ENCODE results near the gene PTK6.

Gene PTK6

GRCh38 chr20:63539441-63540370 is 2.5 kb upstream of the PTK6 start:
- H3K27me3 ChIP-seq (ENCODE audit: control insufficient read depth, insufficient read depth, low read length): no peaks in the 10 kb centered on the region
- no peak overlapping the region for H3K4me3 ChIP-seq (ENCODE audit: low read depth, low read length)
- no peaks in the 10 kb centered on the region for H3K36me3 ChIP-seq (ENCODE audit: control insufficient read depth, insufficient read depth, low read length)
- no peak overlapping the region for H3K9ac ChIP-seq (ENCODE audit: low read depth, low read length)
- H3K4me1 ChIP-seq (ENCODE audit: control insufficient read depth, insufficient read depth, low read length): peaks cover 3% of the 10 kb centered on the region; the same call in 1 of the 2 replicates
- H3K9me3 ChIP-seq (ENCODE audit: control insufficient read depth, insufficient read depth, low read length): no peaks in the 10 kb centered on the region
- no peak overlapping the region for H3K27ac ChIP-seq (ENCODE audit: low read depth, low read length)

GRCh38 chr20:63539092-63539430 is 1.9 kb upstream of the PTK6 start:
- no peak overlapping the region for H3K27ac ChIP-seq (ENCODE audit: low read depth, low read length)
- H3K4me3 ChIP-seq (ENCODE audit: low read depth, low read length): no peak overlapping the region
- H3K27me3 ChIP-seq (ENCODE audit: control insufficient read depth, insufficient read depth, low read length): no peaks in the 10 kb centered on the region
- no peaks in the 10 kb centered on the region for H3K36me3 ChIP-seq (ENCODE audit: control insufficient read depth, insufficient read depth, low read length)
- H3K9ac ChIP-seq (ENCODE audit: low read depth, low read length): no peak overlapping the region
- H3K4me1 ChIP-seq (ENCODE audit: control insufficient read depth, insufficient read depth, low read length): peaks cover 3% of the 10 kb centered on the region; the same call in 1 of the 2 replicates
- no peaks in the 10 kb centered on the region for H3K9me3 ChIP-seq (ENCODE audit: control insufficient read depth, insufficient read depth, low read length)

DNA sequence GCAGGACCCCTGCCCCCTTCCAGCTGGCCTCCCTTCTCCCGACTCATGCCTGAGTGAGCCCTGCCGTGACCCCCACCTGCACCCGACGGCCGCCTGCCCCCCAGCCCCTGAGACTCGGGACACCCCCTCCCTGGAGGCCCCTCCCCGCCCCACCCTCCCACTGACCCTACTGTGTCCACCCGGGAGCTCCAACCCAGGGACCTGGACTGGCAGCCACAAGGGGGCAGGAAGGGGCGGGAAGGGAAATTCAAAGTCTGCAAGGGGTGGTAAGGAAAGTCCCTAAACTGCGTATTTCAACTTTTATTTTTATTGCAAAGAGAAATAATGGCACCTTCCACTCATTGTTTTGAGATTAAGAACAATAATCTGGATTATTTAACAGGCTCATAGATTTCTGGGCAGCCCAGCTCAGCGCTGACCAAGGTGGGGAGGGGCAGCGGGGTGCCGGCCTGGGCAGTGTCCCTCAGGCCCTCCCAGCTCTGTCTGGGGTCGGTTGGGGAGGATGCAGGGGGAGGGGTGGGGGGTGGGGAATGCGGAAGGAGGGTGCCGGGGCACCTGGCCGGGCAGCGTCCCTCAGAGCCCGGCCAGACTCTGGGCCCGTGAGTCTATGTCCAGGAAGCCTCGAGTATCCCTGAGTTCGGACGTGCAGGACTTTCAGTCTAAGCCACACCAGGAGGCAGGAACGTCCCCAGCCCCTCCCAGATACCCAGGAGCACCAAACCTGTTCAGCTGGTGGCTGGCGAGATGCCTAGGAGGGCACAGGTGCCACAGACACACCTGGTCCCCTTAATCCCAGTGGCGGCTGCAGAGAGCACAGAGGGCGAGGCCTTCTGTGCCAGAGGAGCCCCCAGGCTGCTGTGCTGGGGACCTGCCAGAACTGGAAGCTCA is 1.3 kb upstream of the PTK6 start:
- Histone ChIP-seq H3K9ac (ENCODE audit: low read depth, low read length) (no peak overlapping the region), H3K27ac (ENCODE audit: low read depth, low read length) (no peak overlapping the region), H3K27me3 (ENCODE audit: control insufficient read depth, insufficient read depth, low read length) (no peaks in the 10 kb centered on the region), H3K4me1 (ENCODE audit: control insufficient read depth, insufficient read depth, low read length) (peaks cover 3% of the 10 kb centered on the region; the same call in 1 of the 2 replicates), H3K36me3 (ENCODE audit: control insufficient read depth, insufficient read depth, low read length) (no peaks in the 10 kb centered on the region), H3K4me3 (ENCODE audit: low read depth, low read length) (peak overlapping the region; percentile 40; the same call in 1 of the 2 replicates), H3K9me3 (ENCODE audit: control insufficient read depth, insufficient read depth, low read length) (no peaks in the 10 kb centered on the region)

DNA sequence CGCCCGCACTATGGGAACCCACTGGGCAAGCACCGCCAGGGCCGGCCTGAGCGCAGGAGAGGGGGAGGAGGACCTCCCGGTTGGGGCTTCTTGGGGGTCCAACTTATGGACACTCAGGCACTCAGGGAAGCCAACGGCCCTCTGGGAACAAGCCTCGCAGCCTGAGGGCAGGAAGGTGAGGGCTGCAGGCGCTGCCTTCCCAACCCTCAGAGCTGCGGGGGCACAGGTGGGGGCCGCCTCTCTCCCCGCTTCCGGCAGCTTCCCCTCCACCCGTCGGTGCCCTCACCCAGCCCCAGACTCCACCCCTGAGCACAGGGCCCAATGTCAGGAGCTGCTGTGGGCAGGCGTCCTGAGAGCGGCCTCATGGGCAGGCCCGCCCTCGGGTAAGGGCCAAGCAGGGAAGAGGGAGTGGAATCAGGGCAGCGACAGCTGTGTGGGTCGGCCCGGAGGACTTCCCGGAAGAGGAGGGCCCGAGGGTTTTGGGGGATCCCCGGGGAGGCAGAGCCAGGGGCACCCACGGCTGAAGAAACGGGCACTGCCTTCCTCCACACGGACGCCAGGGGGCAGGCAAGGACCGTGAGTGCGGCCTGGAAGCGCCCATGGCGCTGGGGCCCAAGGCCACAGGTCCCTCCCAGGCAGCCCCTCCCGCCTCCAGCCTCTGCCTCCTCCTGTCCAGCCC is 488 bp upstream of the PTK6 start:
- Histone ChIP-seq H3K36me3 (ENCODE audit: control insufficient read depth, insufficient read depth, low read length) (no peaks in the 10 kb centered on the region), H3K27ac (ENCODE audit: low read depth, low read length) (no peak overlapping the region), H3K4me1 (ENCODE audit: control insufficient read depth, insufficient read depth, low read length) (peaks cover 3% of the 10 kb centered on the region; the same call in 1 of the 2 replicates), H3K27me3 (ENCODE audit: control insufficient read depth, insufficient read depth, low read length) (no peaks in the 10 kb centered on the region), H3K9me3 (ENCODE audit: control insufficient read depth, insufficient read depth, low read length) (no peaks in the 10 kb centered on the region), H3K4me3 (ENCODE audit: low read depth, low read length) (peak overlapping the region; percentile 40; the same call in 1 of the 2 replicates), H3K9ac (ENCODE audit: low read depth, low read length) (peak overlapping the region; percentile 1; the same call in 1 of the 2 replicates)

DNA sequence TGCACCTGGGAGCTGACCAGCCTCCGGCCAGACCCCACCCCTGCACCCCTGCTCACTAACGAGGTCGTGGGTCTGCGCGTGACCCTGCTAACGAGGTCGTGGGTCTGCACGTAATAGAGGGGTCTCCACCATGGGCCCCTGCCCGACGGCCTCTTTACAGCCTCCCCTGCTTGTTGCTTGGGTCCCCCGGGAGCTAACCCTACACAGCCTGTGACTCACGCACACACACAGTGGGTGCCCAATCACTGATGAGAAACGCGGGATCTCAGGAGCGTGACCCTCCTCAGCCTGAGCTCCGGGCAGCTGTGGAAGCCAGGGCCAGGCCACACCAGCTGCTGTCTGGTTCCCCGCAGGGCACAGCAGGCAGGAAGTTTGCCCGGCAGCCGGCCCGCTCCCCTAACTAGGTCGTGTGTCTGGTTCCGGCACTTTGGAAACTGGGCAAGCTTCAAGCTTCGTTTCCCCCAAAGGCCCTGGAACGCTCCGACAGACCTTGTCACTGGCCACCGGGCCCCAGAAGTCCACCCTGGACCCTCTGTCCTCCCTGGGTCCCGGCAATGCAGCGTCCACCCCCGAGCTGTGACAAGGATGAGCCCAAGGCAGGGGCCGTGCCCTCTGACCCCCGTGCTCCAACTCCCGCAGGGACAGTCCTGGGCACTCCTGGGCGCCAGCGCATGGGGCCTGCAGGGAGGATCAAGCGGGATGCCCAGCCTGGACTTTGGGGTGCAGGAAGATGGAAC is 767 bp downstream of the PTK6 start:
- no peaks in the 10 kb centered on the region for H3K9me3 ChIP-seq (ENCODE audit: control insufficient read depth, insufficient read depth, low read length)
- no peak overlapping the region for H3K9ac ChIP-seq (ENCODE audit: low read depth, low read length)
- H3K4me1 ChIP-seq (ENCODE audit: control insufficient read depth, insufficient read depth, low read length): peaks cover 3% of the 10 kb centered on the region; the same call in 1 of the 2 replicates
- H3K27ac ChIP-seq (ENCODE audit: low read depth, low read length): no peak overlapping the region
- H3K4me3 ChIP-seq (ENCODE audit: low read depth, low read length): no peak overlapping the region
- no peaks in the 10 kb centered on the region for H3K36me3 ChIP-seq (ENCODE audit: control insufficient read depth, insufficient read depth, low read length)
- H3K27me3 ChIP-seq (ENCODE audit: control insufficient read depth, insufficient read depth, low read length): no peaks in the 10 kb centered on the region

GRCh38 chr20:63534831-63535651 is 2.1 kb downstream of the PTK6 start:
- Histone ChIP-seq H3K36me3 (ENCODE audit: control insufficient read depth, insufficient read depth, low read length) (no peaks in the 10 kb centered on the region), H3K4me1 (ENCODE audit: control insufficient read depth, insufficient read depth, low read length) (peaks cover 3% of the 10 kb centered on the region; the same call in 1 of the 2 replicates), H3K27me3 (ENCODE audit: control insufficient read depth, insufficient read depth, low read length) (no peaks in the 10 kb centered on the region), H3K4me3 (ENCODE audit: low read depth, low read length) (no peak overlapping the region), H3K9ac (ENCODE audit: low read depth, low read length) (no peak overlapping the region), H3K27ac (ENCODE audit: low read depth, low read length) (no peak overlapping the region), H3K9me3 (ENCODE audit: control insufficient read depth, insufficient read depth, low read length) (no peaks in the 10 kb centered on the region)

DNA sequence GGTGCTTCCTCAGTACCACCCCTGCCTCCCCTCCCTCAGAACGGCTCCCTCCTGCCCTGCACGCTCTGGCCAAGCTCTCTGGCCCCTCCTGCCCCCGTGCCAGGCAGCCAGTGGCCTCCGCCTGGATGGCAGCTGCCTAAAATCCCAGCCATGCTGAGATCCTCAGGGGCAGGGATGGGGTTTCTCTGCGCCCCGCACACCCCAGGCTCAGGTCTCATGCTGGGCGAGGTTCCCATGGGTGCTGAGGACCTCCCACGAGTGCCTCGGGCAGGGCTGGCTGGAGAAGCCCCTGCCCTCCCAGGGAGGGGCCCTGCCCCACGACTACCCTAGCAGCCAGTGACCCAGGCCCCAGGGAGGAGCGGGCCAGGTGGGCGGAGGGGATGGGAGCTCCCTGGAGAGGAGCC is 2.7 kb downstream of the PTK6 start:
- no peaks in the 10 kb centered on the region for H3K9me3 ChIP-seq (ENCODE audit: control insufficient read depth, insufficient read depth, low read length)
- H3K4me3 ChIP-seq (ENCODE audit: low read depth, low read length): no peak overlapping the region
- no peak overlapping the region for H3K9ac ChIP-seq (ENCODE audit: low read depth, low read length)
- H3K27ac ChIP-seq (ENCODE audit: low read depth, low read length): no peak overlapping the region
- peaks cover 3% of the 10 kb centered on the region; the same call in 1 of the 2 replicates for H3K4me1 ChIP-seq (ENCODE audit: control insufficient read depth, insufficient read depth, low read length)
- H3K36me3 ChIP-seq (ENCODE audit: control insufficient read depth, insufficient read depth, low read length): no peaks in the 10 kb centered on the region
- H3K27me3 ChIP-seq (ENCODE audit: control insufficient read depth, insufficient read depth, low read length): no peaks in the 10 kb centered on the region

GRCh38 chr20:63533871-63534393 is 3.2 kb downstream of the PTK6 start:
- Histone ChIP-seq H3K4me1 (ENCODE audit: control insufficient read depth, insufficient read depth, low read length) (peaks cover 3% of the 10 kb centered on the region; the same call in 1 of the 2 replicates), H3K4me3 (ENCODE audit: low read depth, low read length) (no peak overlapping the region), H3K27ac (ENCODE audit: low read depth, low read length) (no peak overlapping the region), H3K27me3 (ENCODE audit: control insufficient read depth, insufficient read depth, low read length) (no peaks in the 10 kb centered on the region), H3K9ac (ENCODE audit: low read depth, low read length) (no peak overlapping the region), H3K9me3 (ENCODE audit: control insufficient read depth, insufficient read depth, low read length) (no peaks in the 10 kb centered on the region), H3K36me3 (ENCODE audit: control insufficient read depth, insufficient read depth, low read length) (no peaks in the 10 kb centered on the region)

- H3K9me3 ChIP-seq (ENCODE audit: control insufficient read depth, insufficient read depth, low read length): no peaks in the 10 kb centered on the region
- no peaks in the 10 kb centered on the region; the same call in 1 of the 2 replicates for H3K4me1 ChIP-seq (ENCODE audit: control insufficient read depth, insufficient read depth, low read length)
- no peak overlapping the region for H3K9ac ChIP-seq (ENCODE audit: low read depth, low read length)
- no peak overlapping the region for H3K4me3 ChIP-seq (ENCODE audit: low read depth, low read length)
- no peak overlapping the region for H3K27ac ChIP-seq (ENCODE audit: low read depth, low read length)
- no peaks in the 10 kb centered on the region for H3K36me3 ChIP-seq (ENCODE audit: control insufficient read depth, insufficient read depth, low read length)
- H3K27me3 ChIP-seq (ENCODE audit: control insufficient read depth, insufficient read depth, low read length): no peaks in the 10 kb centered on the region
Observed at GRCh38 chr20:63533388-63533787, 3.8 kb downstream of the PTK6 start.
